Fibroblast of skin of left biceps (primary cell): ENCODE results near the gene DDIAS.

Experiments used
- DNase-seq, 2 experiments: peaks; one replicate each; pipeline ENCODE4 v3.0.0-alpha.2; 2013; ENCODE audit warnings: low read depth in 2 of 2

DDIAS gene

DNA sequence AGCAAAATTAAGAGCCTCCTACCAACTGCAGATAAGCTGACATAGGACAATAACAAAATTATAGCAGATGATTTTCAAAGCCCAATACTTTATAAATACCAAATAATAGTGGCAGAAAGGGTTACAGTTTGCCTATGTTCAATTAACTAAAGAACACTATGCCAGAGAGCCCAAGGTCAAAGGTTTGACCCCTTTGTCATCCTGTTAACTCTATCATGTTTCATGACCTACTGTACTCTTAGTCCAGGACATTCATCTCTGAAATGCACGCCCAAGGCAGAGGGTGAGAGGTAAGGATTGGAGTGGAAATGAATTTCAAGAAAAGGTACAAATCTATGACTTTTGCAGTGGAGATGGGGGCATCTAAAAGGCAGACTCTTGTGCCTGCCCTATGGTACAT is 70.6 kb downstream of the DDIAS start:
- no peak for DNase-seq

DNA sequence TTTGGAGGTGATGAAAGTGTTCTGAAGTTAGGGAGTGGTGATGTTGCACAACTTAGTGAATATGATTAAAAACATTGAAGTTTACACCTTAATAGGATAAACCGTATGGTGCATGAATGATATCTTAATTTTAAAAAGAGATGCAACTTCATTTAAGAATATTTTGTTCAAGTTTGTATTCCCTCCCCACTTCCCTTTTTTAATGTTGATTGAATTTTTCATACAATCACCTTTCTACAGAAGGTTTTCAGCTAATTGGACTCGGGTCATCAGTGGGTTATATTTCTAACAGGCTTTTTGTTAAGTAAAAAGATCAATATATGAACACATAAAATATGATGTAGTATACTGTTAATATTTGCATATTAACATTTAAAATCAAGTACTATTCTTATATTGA is 72.6 kb downstream of the DDIAS start:
- no peak for DNase-seq

DNA sequence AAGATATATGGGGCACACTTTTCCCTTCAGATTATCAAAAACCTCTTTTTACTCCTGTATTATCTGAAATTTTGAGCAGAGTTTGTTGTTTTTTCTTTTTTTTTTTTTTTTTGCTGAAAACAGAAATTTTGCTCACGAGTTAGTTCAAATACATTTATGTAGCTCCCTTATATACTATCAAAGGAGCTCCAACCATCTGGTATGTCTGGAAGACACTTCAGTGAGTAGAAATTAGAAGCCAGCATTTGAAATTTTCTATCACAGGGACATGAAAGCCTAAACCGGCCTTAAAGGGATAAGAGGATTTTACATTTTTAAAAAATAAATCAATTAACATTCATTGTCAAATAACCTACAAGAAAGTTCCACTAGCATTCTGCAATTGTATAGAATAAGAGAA is 73.3 kb downstream of the DDIAS start:
- no peak for DNase-seq

DNA sequence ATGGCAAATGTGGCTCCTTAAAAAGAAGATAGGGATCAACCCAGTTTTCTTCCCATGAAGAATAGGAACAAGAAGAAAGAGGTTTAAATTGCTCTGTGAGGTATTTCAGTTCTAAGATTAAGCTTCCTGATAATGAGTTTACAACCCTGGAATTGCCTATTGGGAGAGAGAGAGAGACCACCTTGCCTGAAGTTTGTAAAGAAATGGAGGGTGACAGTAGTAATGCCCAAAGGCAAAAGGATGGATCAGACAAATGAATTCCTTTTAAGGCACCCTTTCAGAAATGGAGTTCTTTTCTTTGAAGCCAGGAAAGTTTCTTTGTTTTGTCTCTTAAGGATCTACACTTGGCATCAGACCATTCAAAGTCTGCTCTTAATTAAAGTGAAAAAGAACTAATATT is 74.3 kb downstream of the DDIAS start:
- no peak for DNase-seq

DNA sequence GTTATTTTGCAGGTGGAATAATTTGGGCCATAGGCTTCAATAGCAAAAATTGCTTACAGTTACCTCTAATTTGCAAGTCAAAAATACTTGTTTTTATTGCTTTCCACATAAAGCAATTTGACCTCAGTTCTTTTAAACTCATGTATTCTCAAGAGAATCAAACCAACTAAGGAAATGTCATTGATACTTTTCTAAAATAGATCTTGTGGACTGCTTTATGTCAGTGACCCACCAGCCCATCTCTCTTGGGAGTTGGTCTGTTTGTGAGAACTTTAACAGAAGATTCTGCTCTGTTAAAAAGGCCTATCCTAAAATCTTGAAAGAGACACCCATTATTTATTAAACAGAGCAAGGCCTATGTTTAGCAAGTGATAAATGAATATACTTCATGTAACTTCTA is 75.2 kb downstream of the DDIAS start:
- no peak for DNase-seq

DNA sequence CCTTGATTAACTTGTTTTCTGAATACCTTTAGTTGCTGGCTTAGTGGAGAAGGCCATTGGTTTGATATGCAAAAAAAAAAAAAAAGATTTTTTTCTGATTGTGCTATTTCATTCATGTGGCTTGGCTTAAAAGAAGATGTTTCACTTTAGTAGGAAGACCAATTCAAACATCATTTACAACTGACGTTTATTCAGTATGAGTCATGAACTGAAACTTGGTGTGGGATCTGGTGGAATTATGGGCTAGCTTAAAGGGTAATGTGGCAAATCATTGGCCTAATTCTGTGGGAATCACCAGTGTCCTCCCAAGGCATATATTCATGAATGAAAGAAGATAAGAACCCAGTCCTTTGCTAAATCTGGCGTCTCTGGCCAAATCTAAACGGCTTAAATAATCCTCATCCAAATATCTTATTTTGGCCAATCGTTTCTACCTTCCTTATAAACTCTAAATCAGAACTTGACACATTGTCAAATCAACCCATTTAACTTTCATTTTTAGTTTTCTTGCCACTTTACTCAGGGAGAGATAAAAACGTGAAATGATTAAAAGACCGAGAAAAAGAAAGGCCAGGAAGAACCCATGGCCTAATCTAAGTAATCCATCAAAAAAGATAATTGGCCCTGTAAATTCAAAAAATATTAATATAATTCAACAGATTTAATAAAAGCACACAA is 77.0 kb downstream of the DDIAS start:
- peak; percentile 45 to 49 for DNase-seq

DNA sequence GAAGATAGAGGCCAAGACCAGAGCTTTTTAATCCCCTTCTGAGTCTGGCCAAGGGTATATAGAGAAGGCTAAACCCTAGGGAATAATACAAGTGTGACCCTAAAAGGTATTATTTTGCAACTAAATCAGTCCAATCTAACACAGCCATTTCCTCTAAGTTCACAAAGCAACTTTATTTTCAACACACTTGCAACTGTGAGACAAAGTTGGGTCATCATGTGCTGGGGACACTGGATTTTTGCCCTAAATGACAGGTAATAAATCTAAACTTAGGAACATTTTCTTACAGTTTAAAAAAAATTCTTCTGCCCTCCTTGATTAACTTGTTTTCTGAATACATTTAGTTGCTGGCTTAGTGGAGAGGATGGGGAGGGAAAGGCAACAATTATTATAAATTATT is 78.3 kb downstream of the DDIAS start:
- DNase-seq: no peak

DNA sequence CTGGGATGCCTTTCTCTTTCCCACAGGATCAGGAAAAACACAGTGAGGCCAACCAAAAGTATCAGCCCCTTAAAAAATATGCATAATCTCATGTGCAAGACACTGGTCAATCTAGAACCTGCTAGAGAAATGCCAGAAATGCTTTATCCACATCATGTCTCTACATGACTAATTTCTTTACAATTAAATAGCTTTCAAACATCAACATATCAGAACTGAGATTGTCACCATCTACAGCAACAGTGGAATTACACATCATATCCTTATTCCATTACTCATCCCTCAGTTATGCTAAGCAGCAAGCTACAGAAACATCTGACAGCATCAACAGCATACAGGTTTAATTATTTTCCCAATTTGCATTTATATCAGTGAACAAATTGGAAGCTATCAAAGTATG is 78.8 kb downstream of the DDIAS start:
- peak; percentile 63 to 68 for DNase-seq

DNA sequence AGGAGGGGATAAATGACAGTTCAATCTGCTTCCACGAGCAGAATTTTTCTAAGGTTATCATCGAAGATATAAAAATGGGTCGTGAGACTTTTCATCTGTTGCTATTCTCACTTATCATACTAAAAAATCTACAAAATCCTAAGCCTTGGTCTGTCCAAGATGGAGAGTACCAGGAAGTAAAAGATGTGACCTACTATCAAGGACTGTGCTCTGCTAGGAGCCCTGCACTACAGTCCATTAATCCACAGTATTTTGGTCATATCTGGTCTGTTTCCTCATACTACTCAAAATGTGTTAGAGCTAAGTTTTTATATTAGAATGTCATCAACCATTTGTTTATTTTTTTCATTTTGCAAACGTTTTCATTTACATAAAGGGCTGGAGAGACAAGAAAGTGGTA is 79.4 kb downstream of the DDIAS start:
- no peak for DNase-seq

DNA sequence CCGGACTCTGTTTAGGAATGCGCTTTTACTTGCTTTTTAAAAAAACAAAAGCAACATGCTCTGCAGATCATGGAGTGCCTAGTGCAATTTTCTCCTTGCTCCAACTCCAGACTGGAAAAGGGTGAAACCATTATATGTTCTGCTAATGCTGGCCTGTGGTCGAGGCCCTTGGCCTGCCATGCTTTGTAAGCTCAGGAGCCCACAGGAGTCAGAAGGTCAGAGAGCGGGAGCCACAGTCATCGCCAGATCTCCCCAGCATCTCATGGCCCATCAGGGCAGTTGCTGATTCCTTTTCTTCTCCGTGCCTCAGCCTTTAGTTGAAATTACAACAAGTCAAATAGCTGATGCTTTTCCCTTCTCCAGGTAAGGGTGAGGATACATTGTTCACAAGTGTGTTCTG is 80.3 kb downstream of the DDIAS start:
- no peak for DNase-seq
